ENCODE measurements around the gene DOCK11.
A peak's percentile ranks its signal among the peaks of the same experiment; 100 is the strongest.

The DOCK11 gene

DNA sequence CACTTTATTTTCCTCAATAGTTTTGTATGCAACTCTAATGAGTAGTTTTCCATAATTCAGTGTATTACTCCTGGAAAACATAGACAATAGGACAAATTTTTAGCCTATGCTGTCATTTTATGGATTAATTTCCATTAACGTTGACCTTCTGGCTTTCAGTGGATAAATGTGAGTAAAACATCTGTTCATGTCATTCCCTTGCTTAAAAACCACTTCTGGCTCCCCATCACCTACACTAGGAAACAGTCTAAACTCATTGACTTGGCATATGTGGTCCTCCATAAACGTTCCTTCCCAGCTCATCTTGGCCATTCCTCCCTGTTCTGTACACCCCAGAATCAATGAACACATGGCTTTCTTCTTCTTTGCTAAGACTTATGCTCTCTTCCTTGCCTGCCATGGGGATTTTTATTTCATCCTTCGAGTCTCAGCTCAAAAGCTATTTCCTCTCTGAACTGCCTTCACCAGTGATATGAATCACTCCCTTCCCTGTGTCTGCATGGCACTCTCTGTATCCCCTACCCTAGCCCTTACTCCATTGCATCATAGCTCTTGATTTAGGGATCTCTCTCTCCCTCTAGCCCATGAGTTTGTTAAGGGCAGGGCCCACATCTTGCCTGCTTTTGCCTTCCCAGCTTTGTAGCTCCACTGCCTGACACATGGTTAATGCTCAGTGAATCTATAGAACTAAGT lies 34.8 kb downstream of the DOCK11 start:
- no peak for DNase-seq (ENCODE audit: low read depth in 2 of 2)

DNA sequence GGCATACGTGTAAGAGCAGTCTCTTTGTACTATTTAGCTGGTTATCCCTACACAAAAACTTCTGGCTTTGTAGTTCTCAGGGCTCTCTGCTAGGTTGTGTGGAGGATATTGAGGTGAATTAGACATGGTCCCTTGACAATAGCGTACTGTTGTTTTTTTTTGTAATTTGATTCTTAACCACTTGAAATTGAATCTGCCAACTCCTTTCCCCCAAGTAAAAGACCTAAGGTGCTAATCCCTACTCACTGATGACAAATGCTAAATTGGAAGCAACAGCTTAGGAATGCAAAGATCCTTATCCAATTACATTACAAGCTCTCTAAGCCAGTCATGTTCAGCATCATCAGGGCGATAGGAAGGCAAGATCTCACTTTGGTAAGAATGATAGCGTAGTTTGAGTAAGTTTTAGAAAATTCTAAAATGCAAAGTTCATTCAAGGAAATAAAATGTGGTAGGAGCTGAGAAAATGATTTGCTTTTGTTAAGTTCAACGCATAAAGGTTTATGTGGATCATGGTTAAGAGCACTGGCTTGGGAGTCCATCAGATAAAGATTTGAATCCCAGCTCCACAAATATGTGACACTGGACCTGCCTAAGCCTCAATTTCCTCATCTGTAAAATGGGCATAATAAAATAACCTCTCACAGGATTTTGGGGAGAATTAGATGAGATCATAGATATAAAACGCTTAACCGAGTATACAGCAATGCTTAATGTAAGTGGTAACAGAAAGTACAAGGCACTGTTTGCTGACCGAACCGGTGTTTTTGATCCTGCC lies 39.3 kb downstream of the DOCK11 start:
- DNase-seq (ENCODE audit: low read depth in 2 of 2): no peak

DNA sequence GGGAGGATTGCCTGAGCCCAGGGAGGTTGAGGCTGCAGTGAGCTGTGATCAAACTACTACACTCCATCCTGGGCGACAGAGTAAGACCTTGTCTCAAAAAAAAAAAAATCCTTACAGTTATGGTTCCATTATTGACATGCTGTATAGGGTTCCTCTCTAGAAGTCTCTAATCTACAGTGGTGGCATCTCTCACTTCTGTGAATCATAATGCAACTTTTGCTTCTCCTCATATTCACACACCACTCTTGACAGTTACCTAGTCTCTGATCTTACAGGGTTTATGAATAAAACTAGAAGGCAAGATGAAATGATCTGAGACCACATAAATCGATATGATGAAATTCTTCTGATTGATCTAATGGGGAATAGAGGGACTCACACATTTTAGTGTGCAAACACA lies 40.6 kb downstream of the DOCK11 start:
- no peak for DNase-seq (ENCODE audit: low read depth in 2 of 2)

DNA sequence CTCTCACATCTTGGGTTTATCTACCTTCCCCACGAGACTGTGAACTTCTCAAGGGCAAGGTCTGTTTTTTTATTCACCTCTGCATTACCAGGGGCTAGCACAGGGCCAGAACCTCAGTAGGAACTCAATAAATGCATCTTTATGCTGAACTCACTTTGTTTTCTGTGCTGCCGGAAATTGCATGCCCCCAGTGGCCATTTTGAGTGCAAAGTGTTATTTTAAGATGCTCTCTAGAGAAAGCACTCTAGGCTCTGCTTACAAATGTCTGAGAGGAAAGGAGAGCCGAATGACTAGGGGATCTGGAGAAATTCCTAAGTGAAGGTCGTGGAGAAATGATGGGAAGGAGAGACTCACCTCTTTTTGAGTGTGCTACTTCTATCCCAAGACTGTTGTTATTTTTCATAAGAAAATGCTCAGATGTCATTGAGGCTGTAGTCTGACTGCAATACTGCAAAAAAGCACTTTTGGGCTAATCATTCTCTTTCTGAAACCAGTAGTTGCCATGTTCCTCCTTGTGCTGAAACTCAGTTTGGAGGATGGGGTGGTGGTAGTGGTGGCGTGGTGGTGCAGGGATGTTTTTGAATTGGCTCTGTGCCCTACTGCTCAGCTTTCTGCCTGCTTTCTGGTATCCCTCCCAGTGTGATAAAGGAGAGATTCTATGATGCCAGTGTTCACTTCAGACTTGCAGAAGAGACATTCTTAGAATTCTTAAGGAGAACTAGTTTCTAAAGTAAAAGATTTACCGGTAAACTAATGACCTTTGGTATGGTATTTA lies 41.3 kb downstream of the DOCK11 start:
- no peak for DNase-seq (ENCODE audit: low read depth in 2 of 2)

DNA sequence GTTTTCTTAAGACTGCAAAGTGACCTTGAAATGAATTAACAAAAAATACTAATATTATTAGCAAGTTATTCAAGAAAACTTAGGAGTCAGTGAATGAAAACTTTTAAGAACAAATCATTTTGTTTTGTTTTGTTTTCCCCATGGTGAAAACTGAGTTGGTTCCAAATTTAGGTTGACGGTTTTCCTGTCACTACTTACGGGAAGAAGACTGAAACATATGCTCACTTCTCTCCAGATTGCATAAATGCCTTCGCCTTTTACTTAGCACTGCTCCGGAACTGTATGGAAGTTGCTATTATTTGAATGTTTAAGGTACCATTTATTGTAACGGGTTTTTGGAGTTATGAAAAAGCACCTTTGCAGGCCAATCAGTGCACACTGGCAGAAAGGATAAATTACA lies 42.8 kb downstream of the DOCK11 start:
- DNase-seq (ENCODE audit: low read depth in 2 of 2): no peak

DNA sequence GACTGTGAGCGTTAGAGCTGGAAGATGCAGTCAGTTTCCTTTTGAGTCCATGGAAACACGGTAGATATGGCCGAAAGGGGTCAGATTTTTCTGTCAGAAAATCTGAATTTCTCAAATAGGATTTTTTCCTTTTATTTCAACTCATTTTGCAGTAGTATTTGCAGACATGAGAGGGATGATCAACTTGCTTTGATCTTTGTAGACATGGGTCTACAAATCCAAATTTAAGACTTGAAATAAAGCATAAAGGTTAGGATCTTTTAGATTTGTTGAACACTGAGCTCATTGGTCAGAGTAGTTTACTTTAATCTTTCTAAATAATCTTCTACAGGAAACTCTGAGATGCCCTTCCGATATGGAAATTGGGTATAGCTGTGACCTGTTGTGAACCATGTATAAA lies 44.7 kb downstream of the DOCK11 start:
- DNase-seq (ENCODE audit: low read depth in 2 of 2): no peak

DNA sequence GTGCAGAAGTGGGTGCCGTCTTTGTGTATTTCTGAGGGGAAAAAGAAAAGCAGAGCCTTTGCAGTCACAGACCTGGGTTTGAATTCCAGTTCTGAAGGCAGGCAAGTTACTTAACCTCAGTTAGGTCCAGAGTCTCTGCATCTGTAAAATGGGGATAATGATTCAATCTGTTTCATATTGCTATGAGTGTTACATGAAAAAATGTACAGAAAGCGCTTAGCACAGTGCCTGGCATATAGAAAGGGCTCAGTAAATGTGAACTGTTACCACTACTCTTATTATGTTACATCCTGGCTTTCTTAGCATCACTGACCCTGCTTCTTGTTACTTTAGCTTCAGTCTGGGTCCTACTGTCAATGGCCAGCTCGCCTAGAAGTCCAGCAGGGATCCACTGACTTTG lies 45.9 kb downstream of the DOCK11 start:
- no peak for DNase-seq (ENCODE audit: low read depth in 2 of 2)

DNA sequence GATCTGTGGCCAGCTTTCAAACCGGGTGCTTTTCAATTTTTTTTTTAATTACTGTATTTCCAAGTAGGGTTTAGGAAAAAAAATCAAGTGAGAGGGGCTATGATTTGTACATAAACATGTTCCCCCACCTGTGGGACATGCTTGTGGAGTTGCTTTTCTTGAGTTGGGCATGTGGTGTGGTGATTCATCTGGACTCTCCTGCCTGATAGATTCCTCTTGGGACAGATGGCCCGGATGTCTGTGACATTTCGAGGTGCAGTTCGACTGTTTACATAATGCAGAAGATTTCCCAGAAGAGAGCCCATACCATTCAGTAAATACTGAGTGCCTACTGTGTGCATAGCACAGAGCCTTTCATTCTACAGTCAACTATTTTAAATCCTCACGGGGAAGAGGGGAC lies 49.9 kb downstream of the DOCK11 start:
- DNase-seq (ENCODE audit: low read depth in 2 of 2): no peak

DNA sequence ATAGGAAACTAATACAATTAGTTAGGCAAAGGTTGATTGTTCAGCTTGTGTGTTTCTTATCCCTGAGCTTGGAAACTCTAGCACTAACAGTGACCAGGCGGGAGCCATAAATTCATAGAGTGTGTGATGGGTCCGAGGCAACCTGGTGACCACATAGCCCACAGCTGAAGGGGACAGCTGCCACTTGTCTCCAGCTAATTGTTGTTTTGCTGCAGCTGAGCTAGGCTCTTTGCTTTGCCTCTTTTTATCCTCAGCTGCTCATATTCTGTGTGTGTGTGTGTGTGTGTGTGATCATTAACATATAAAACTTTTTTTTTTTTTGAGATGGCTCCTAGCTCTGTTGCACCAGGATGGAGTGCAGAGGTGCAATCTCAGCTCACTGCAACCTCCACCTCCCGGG lies 53.2 kb downstream of the DOCK11 start:
- no peak for DNase-seq (ENCODE audit: low read depth in 2 of 2)

DNA sequence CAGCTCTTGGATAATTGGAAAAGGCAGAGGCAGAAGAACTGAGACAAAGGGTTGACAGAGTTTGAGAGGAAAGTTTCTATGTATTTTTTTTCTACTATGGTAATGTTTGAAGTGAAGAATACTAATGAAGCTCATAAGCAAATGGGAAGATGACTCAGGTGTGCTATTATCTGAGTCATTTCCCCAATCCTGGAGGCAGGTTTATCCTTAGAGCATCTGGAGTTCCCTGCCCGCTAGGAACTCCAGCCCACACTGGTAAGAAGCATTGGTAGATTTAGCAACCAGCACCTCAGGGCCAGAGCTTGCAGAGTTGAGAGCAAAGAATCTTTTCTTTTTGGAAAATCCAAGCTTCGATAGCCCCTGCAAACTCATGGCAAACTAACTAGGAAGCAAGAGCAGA lies 55.2 kb downstream of the DOCK11 start:
- no peak for DNase-seq (ENCODE audit: low read depth in 2 of 2)

DNA sequence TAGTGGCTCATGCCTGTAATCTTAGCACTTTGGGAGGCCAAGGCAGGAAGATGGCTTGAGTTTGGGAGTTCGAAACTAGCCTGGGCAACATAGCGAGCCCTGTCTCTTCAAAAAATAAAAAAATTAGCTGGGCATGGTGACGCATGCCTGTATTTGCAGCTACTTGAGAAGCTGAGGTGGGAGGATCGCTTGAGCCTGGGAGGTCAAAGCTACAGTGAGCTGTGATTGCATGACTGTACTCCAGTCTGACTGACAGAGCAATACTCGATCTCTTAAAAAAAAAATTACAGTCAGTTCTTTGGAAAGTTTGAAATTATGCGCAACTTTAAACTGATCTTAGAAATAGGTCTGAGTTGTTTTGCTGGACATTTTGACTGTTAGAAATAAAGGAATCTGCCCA lies 55.8 kb downstream of the DOCK11 start:
- no peak for DNase-seq (ENCODE audit: low read depth in 2 of 2)

DNA sequence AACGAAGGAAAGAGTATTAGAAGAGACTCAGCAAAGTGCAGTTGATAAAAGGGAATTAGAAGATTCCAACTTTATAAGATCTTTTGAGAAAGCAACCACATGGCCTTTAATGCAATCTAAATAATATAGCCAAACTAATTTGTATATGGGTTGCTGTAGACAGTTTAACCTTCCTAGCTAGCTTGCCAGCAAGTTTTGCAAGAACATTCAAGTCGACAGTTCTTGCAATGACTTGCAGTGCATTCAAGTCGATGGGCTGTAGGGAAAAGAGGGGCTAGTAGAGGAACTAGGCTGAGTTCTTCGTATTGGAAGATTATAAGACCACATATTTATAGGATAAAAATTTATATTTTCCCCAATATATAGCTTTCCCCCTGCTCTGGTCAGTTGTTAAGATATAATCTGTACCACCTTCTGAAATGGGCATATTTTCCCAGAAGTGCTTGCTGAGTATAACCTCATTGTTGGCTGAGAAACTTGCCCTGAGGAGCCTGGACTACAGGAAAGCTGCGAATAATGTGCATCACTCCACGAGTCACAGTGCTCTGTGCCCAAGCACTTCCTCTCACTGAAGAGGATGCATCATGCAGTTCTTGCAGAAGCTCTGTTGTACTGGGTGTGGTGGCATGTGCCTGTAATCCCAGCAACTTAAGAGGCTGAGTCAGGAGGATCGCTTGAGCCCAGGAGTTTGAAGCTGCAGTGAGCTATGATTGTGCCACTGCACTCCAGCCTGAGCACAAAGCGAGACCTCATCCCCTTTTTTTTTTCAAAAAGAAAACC lies 56.7 kb downstream of the DOCK11 start:
- DNase-seq (ENCODE audit: low read depth in 2 of 2): no peak

DNA sequence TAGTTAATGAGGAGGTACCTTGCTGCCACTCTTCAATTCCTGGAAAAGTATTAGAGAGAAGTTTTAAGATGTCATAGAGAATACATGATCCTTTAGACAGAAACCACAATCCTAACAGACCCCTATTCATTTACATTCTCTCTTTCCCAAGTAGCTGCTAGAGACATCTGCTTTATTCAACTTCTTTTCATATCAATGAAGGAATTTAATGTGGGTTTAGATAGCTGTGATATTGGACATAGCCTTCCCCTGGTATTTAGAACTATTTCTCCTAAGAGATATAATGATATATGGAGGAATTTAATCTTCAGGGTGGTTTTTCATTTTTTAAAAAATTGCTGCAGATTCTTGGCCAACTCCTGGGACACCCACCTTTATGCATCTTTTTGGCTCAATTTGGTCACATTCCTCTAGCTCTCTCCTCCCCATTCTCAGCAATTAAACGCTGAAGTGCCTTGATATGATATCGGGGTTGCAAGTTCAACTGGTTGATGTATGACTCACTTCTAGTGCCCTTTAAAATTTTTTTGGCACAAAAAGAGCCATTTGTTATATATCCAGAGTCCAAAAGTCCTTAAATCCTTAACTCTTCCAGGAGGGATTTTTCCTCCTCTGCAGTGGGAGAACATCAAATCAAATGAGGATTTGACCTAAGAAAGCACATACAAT lies 57.6 kb downstream of the DOCK11 start:
- no peak for DNase-seq (ENCODE audit: low read depth in 2 of 2)

DNA sequence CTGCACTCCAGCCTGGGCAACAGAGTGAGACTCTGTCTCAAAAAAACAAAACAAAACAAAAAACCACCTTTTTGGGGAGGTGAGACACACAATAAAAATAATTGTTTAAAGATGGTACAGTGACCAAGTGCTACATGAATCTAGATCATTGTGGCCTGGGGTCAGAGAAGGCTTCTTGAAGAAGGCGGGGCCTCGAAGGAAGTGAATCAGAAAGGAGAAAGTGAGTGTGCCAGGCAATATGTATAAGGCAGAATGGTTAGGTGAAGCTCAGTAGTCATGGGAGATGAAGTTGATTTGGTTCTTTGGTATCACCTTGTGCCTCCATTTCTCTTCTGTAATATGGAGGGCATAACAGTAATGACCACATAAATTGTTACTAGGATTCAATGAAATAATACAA lies 58.9 kb downstream of the DOCK11 start:
- no peak for DNase-seq (ENCODE audit: low read depth in 2 of 2)

DNA sequence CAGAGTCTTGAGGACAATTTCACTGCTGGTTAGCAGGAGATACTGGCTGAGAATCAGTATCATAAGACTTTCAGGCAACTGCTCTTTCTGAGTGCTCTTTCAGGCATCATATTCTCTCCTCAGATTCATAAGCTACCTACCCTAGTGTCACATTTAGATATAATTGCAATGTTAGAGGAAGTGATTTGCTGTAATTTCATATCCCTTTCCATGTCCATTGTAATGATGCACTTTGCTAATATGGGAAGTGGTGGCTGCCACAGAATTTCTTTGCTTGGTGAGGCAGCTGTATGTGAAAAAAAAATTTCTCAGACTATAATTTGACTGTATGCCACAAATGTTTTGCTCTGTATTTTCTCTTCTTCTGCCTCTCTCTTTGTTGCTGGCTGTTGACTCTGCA lies 63.3 kb downstream of the DOCK11 start:
- no peak for DNase-seq (ENCODE audit: low read depth in 2 of 2)

DNA sequence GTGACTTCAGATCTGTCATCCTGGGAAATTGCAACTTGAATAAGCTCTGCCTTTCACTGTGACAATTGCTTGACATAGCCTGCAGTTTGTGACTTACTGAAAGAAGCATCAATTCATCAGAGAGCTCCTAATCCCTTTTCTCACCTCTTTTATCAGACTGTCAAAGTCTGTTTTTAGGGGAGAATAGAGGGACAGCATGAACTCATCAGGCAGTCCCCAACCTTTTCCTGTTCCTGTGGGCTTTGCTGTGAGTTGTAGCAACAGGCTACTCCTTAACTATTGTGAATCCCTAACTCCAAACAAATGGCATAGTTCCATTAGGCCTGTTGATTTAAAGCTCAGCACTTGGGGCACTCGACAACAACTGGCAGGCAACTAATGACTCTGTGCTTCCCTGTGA lies 64.9 kb downstream of the DOCK11 start:
- DNase-seq (ENCODE audit: low read depth in 2 of 2): no peak

DNA sequence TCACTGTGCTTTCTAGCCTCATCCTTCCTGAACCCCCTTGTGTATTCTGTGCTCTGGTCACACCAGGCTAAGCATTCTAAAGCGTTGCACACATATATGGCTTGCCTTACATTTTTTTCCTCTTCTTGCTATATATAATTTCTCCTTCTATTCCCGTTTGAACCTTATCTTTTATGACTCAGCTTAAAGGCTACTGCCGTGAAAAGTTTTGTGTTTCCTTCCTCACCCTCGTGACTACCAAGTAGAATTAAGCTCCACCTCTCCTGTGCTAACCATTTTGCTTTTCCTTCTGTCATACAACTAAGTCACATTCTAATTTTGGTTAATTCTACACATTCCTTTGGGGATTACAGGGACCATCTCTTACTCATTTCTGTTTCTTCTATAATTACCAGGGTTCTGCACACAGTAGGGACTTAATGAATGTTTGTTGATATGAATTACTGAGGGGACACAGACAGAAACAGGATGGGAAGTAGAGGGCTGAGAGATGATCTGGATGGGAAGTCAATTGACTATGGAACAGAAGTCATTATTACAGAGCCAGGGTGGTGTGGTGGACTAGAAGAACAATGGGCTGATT lies 67.1 kb downstream of the DOCK11 start:
- DNase-seq (ENCODE audit: low read depth in 2 of 2): no peak

DNA sequence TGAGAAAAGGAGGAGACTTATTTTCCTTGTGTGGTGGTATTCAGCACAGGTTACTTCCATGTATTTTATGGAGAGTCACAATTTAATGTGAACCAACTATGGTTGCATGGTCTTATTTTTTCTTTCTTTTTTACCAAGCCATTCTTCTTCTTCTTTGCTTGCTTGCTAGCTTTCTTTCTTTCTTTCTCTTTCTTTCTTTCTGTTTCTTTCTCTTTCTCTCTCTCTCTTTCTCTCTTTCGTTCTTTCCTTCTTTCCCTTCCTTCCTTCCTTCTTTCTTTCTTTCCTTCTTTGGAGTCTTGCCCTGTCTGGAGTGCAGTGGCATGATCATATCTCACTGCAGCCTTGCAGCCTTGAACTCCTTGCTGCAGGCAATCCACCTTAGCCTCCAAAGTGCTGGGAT lies 68.9 kb downstream of the DOCK11 start:
- no peak for DNase-seq (ENCODE audit: low read depth in 2 of 2)

DNA sequence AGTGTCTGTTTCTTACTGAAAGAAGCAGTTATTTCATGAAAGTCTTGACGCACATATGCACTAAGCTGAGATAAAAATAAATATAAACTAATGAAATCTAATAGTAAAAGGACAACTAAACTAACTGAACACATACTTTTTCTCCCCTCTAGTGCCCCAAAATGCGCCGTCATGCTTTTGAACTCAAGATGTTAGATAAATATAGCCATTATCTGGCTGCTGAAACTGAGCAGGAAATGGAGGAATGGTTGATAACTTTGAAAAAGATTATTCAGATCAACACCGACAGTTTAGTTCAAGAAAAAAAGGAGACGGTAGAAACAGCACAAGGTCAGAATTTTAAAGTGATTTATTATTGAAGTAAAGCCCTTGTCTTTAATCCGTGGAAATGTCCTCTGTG lies 70.2 kb downstream of the DOCK11 start:
- DNase-seq (ENCODE audit: low read depth in 2 of 2): no peak

DNA sequence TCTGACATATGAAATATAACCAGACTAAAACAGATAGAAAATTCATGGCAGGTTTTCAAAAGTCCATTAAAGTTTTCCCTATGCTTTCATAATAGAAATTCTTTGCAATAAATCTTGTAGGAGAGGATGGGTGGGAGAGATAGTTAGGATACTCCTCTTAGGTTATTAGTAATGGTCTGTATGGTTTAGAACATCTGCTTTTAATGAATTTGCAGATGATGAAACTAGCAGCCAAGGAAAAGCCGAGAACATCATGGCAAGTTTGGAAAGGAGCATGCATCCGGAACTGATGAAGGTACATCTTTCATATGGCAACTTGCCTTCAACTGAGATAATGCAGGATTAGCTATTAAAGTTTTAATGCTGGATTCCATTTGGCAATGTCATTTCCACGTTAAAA lies 70.7 kb downstream of the DOCK11 start:
- DNase-seq (ENCODE audit: low read depth in 2 of 2): no peak

DNA sequence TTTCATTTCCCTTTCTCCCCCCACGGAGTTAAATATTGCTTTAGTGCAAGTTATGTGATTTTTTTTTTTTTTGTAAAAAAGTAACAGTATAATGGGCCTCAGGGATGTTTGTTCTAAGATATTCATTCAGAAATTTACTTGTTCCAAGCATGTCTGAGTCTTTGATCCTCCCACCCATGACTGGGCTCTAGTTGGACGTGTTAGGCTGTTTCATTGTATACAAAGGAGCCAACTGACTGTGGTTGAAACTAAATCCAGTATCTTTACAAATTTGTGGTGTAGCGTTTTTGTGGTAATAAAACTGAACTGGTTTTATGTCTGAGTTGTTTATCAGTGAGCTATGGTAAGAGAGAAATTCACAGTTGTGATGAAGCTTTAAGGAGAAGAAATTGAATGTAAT lies 74.1 kb downstream of the DOCK11 start:
- peak in 1 of 2 donors; percentile 7 for DNase-seq (ENCODE audit: low read depth in 2 of 2)

All from stimulated activated CD4-positive, alpha-beta T cell treated with anti-CD3 and anti-CD28 coated beads, Interleukin-4, amount 100 ng/mL, for 48 hours (primary cell).